ENCODE data around the gene ZNF536.

DNA sequence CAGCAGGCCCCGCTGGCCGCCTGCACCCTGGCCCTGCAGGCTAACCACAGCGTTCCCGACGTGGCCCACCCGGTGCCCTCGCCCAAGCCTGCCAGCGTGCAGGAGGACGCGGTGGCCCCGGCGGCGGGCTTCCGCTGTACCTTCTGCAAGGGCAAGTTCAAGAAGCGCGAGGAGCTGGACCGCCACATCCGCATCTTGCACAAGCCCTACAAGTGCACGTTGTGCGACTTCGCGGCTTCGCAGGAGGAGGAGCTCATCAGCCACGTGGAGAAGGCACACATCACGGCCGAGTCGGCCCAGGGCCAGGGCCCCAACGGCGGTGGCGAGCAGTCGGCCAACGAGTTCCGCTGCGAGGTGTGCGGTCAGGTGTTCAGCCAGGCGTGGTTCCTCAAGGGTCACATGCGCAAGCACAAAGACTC is 72.1 kb downstream of the ZNF536 start:
- TF ChIP-seq CTCF (IDR thresholded peaks at IDR 0.05) (no peak), ZFX (IDR thresholded peaks at IDR 0.05; ENCODE audit: borderline replicate concordance) (no peak)
